Measurements from ENCODE around the gene GPC1.
"Not testable (repeated sequence)": the region's sequence is repeated elsewhere in the genome, so short reads cannot be mapped to it uniquely, and the experiment has no call there.

Gene GPC1, protein sequence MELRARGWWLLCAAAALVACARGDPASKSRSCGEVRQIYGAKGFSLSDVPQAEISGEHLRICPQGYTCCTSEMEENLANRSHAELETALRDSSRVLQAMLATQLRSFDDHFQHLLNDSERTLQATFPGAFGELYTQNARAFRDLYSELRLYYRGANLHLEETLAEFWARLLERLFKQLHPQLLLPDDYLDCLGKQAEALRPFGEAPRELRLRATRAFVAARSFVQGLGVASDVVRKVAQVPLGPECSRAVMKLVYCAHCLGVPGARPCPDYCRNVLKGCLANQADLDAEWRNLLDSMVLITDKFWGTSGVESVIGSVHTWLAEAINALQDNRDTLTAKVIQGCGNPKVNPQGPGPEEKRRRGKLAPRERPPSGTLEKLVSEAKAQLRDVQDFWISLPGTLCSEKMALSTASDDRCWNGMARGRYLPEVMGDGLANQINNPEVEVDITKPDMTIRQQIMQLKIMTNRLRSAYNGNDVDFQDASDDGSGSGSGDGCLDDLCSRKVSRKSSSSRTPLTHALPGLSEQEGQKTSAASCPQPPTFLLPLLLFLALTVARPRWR

DNA sequence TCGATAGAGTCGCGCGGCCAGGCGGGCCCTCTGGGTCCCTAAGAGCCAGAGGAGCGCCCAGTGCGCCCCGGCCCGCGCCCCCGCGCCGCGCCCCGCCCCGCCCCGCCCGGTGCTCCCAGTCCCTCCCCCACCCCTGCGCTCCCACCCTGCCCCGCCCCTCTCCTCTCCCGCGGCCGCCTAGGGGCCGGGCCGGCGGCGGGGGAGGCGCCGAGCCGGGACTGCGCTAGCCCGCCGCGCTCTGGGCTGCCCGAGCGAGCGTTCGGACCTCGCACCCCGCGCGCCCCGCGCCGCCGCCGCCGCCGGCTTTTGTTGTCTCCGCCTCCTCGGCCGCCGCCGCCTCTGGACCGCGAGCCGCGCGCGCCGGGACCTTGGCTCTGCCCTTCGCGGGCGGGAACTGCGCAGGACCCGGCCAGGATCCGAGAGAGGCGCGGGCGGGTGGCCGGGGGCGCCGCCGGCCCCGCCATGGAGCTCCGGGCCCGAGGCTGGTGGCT, at the start of gene GPC1:
Gene GPC1, plus strand, starts transcription at position 207 of the 491 bp plus-strand sequence. Its CDS starts 256 bp downstream, at position 463.
- in situ Hi-C loops (cut with MboI; ENCODE audit: low pct_unique_long_range_greater_than_20kb, low sequenced_read_pairs, unreplicated experiment), result no loop called here
- TF ChIP-seq, protein P1, sequence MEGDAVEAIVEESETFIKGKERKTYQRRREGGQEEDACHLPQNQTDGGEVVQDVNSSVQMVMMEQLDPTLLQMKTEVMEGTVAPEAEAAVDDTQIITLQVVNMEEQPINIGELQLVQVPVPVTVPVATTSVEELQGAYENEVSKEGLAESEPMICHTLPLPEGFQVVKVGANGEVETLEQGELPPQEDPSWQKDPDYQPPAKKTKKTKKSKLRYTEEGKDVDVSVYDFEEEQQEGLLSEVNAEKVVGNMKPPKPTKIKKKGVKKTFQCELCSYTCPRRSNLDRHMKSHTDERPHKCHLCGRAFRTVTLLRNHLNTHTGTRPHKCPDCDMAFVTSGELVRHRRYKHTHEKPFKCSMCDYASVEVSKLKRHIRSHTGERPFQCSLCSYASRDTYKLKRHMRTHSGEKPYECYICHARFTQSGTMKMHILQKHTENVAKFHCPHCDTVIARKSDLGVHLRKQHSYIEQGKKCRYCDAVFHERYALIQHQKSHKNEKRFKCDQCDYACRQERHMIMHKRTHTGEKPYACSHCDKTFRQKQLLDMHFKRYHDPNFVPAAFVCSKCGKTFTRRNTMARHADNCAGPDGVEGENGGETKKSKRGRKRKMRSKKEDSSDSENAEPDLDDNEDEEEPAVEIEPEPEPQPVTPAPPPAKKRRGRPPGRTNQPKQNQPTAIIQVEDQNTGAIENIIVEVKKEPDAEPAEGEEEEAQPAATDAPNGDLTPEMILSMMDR (IDR thresholded peaks at IDR 0.05; ENCODE audit: extremely low read depth, insufficient read depth, missing control alignments), result no peak
- peak; percentile 93 for DNase-seq (ENCODE audit: low spot score)

DNA sequence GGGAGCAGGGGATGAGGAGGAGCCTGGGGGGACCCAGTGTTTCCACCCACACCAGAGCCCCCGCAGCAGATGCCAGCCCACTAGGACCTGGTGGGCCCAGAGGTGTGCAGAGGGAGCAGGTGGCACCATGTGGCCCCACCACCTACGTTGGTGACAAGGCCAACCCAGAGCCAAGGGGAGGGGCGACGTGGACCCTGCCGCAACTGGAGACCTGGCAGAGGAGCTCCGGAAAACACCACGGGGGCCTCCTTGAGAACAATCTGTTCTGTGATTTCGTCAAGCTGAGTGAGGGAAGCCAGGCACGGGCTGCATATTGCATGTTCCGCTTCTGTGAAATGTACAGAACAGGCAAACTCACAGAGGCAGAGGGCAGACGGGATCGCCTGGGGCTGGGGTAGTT, 49.1 kb upstream of the GPC1 start:
- in situ Hi-C loops (cut with MboI; ENCODE audit: low pct_unique_long_range_greater_than_20kb, low sequenced_read_pairs, unreplicated experiment), result no loop called here
- DNase-seq (ENCODE audit: low spot score), result no peak
- TF ChIP-seq, protein P1 (IDR thresholded peaks at IDR 0.05; ENCODE audit: extremely low read depth, insufficient read depth, missing control alignments), result no peak

DNA sequence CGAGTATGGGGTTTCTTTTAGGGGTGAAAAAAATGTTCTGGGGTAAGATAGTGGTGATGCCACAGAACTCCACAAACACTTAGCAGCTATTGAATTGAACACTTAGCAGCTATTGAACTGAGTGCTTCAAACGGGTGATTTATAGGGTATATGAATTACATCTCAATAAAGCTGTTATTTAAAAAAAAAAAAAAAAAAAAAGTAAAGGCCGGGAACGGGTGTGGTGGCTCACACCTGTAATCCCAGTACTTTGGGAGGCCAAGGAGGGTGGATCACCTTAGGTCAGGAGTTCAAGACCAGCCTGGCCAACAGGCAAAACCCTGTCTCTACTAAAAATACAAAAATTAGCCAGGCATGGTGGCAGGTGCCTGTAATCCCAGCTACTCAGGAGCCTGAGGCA, 48.7 kb upstream of the GPC1 start:
- in situ Hi-C loops (cut with MboI; ENCODE audit: low pct_unique_long_range_greater_than_20kb, low sequenced_read_pairs, unreplicated experiment); DNase-seq (ENCODE audit: low spot score): not testable (repeated sequence)

DNA sequence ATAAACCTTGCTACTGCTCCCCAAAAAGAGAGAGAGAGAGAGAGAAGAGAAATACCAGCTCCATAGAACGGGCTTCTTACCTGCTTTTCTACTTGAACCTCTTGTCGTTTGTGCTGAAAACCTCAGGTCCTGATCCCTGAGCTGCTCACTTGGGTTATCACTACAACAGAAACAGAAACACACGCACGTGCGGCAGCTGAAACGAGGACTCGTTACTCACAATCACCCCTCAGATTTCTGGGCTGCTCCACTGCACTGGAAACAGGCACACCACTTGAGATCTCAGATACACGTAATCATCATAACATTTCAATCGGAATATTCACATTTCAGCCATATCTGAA, 48.2 kb upstream of the GPC1 start:
- TF ChIP-seq, protein P1 (IDR thresholded peaks at IDR 0.05; ENCODE audit: extremely low read depth, insufficient read depth, missing control alignments), result no peak
- in situ Hi-C loops (cut with MboI; ENCODE audit: low pct_unique_long_range_greater_than_20kb, low sequenced_read_pairs, unreplicated experiment), result no loop called here
- DNase-seq (ENCODE audit: low spot score), result no peak

DNA sequence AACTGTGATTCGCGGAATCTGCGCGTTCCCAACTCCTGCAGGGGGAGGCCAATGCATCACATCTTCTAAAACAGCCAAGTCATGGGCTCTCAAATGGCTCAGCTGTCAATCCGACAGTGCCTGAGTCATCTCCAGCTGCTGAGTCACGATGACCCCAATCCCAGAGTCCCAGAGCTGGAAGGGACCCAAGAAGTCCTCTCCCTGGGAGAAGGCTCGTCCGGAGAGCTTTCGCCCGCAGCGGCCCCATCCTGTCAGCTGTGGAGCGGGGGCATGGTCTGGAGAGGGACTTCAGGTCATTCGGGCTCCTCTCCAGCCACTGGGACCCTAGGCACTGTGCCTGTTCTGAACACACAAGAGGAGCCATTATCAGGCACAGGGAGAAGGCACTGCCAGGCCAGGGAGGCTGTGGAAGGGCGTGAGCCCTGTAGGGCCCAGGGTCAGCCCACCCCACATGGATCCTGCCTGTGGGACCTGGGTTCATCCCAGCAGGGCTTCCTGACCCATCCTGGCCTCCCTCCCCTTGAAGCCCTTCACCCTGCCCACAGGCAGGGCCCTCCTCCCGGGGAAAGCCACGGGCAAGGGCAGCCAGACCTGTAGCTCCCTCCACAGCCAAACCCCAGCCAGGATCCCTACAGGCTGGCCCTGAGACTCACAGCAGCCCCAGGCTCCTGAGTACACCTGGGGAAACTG, 47.6 kb upstream of the GPC1 start:
- TF ChIP-seq, protein P1 (IDR thresholded peaks at IDR 0.05; ENCODE audit: extremely low read depth, insufficient read depth, missing control alignments), result no peak
- DNase-seq (ENCODE audit: low spot score), result no peak
- in situ Hi-C loops (cut with MboI; ENCODE audit: low pct_unique_long_range_greater_than_20kb, low sequenced_read_pairs, unreplicated experiment), result no loop called here

DNA sequence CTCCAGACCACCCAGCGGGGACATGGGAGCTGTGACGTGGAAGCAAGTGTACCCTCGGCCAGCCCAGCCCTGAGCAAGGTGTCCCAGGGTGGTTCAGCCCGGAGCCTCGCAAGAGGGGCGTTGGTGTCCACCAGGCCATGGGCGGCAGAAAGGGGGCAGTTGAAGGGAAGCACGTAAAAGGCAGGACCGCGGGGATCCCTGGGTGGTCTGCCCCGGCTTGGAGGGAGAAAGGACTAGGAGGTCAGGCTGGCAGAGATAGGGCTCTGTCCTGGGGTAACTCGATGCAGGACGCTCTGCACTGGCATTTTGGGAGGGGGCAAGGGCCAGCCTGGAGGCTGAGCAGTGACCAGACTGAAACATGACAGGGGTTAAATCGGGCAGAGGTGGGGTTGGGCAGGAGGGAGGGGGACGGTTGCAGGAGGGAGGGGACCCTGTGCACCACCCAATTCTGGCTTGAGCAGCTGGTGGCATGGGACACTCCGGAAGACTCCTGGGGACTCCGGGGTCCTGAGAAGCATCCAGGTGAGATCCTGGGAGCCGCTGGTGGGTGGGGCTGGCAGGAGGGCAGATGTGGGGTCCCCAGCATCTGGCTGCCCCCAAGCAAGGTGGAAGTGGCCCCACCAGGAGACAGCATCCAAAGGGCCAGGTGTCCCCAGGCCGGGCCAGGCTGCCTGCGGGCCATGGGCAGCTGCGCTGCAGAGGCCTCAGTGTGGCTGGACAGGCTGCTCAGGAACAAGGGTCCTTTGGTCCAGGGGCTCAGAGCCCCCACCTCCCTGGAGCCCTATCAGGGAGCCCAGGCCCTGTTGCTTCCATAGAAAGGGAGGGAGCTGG, 46.8 kb upstream of the GPC1 start:
- in situ Hi-C loops (cut with MboI; ENCODE audit: low pct_unique_long_range_greater_than_20kb, low sequenced_read_pairs, unreplicated experiment), result no loop called here
- TF ChIP-seq, protein P1 (IDR thresholded peaks at IDR 0.05; ENCODE audit: extremely low read depth, insufficient read depth, missing control alignments), result no peak

More for the DNA sequence above, 46.8 kb upstream of the GPC1 start:
- no peak for DNase-seq (ENCODE audit: low spot score)
